SK-N-SH (cell line): ENCODE measurements around the gene BBLN. TPM values are rescaled to one million over a fixed set of nuclear protein-coding genes. Genes with fewer than 3 reads are reported as not detected.
A peak's percentile ranks its signal among the peaks of the same experiment; 100 is the strongest.

Source experiments
- CTCF ChIA-PET: fragments of 300-600, 350-600 bp; formaldehyde crosslinking; extraction: SDS; loops from one replicate; lab custom pipeline; 2021; lab: Yijun Ruan, JAX
- POLR2A ChIA-PET: fragments of 350-600 bp; sonication (Branson Sonifier 250); formaldehyde crosslinking; extraction: SDS; loops from one replicate; lab custom pipeline; 2020; ENCODE audit warnings: antibody characterized with exemption, inconsistent platforms; lab: Yijun Ruan, JAX
- DNase-seq: peaks from one replicate; pipeline ENCODE4 v3.0.0; 2012
- H2AFZ ChIP-seq: fragments of 200-600 bp; sonication (generic); 2 replicates; pipeline ENCODE4 v1.8.1; 2016; ENCODE audit warnings: antibody characterized with exemption, mild to moderate bottlenecking, low read depth
- H3F3A ChIP-seq: fragments of 200-600 bp; sonication (generic); replicated peaks from 2 replicates; pipeline ENCODE3; 2016; ENCODE audit warnings: antibody characterized with exemption, mild to moderate bottlenecking; ENCODE audit not compliant: insufficient read depth
- H3K27ac ChIP-seq, 2 experiments: fragments of 200-500 bp in 1 of 2; fragments of 200-600 bp in 1 of 2; sonication (Bioruptor generic) in 1 of 2; sonication (generic), shearing (Covaris generic) in 1 of 2; 2 replicates each; pipeline versions ENCODE4 v1.5.1 to v1.6.1; 2014 to 2016; ENCODE audit warnings: low read depth in 2 of 2, inconsistent platforms in 1 of 2, low read length in 1 of 2, mild to moderate bottlenecking in 1 of 2, mixed read lengths in 1 of 2
- H3K27me3 ChIP-seq: fragments of 200-600 bp; sonication (generic), shearing (Covaris generic); 2 replicates; pipeline ENCODE4 v1.6.1; 2016; ENCODE audit warnings: mixed run types; ENCODE audit not compliant: insufficient read depth
- H3K36me3 ChIP-seq, 2 experiments: fragments of 200-500 bp in 1 of 2; fragments of 200-600 bp in 1 of 2; sonication (Bioruptor generic) in 1 of 2; sonication (generic) in 1 of 2; replicated peaks in 1 of 2; 2 replicates each; pipeline versions ENCODE3 to v1.5.1; 2014 to 2016; ENCODE audit warnings: low read length in 1 of 2, mild to moderate bottlenecking in 1 of 2; ENCODE audit not compliant: insufficient read depth in 2 of 2, control insufficient read depth in 1 of 2
- H3K4me1 ChIP-seq, 2 experiments: fragments of 200-500 bp in 1 of 2; fragments of 200-600 bp in 1 of 2; sonication (Bioruptor generic) in 1 of 2; sonication (generic), shearing (Covaris generic) in 1 of 2; 2 replicates each; pipeline versions ENCODE4 v1.5.1 to v1.6.1; 2014 to 2016; ENCODE audit warnings: low read depth in 1 of 2, low read length in 1 of 2, mixed run types in 1 of 2; ENCODE audit not compliant: insufficient read depth in 2 of 2, control insufficient read depth in 1 of 2
- H3K4me2 ChIP-seq: fragments of 200-600 bp; sonication (generic), shearing (Covaris generic); 2 replicates; pipeline ENCODE4 v1.6.1; 2017; ENCODE audit warnings: mixed run types
- H3K4me3 ChIP-seq, 2 experiments: fragments of 200-500 bp in 1 of 2; fragments of 200-600 bp in 1 of 2; sonication (Bioruptor generic) in 1 of 2; sonication (generic), shearing (Covaris generic) in 1 of 2; 2 replicates each; pipeline versions ENCODE4 v1.5.1 to v1.8.1; 2014 to 2016; ENCODE audit warnings: low read depth in 2 of 2, inconsistent platforms in 1 of 2, low read length in 1 of 2, mild to moderate bottlenecking in 1 of 2, mixed read lengths in 1 of 2, moderate library complexity in 1 of 2
- H3K79me2 ChIP-seq: fragments of 200-600 bp; sonication (generic); 2 replicates; pipeline ENCODE4 v1.8.1; 2017; ENCODE audit warnings: mild to moderate bottlenecking; ENCODE audit not compliant: insufficient read depth
- H3K9ac ChIP-seq: fragments of 200-600 bp; sonication (generic); 2 replicates; pipeline ENCODE4 v1.6.1; 2017; ENCODE audit warnings: mixed run types
- H3K9me2 ChIP-seq: fragments of 200-600 bp; sonication (generic); 2 replicates; pipeline ENCODE4 v1.6.1; 2017; ENCODE audit warnings: mixed run types
- H3K9me3 ChIP-seq: fragments of 200-600 bp; sonication (generic); 2 replicates; pipeline ENCODE4 v1.6.1; 2017; ENCODE audit warnings: mixed run types, mild to moderate bottlenecking, moderate library complexity
- H4K20me1 ChIP-seq: fragments of 200-600 bp; sonication (generic); 2 replicates; pipeline ENCODE4 v1.6.1; 2017; ENCODE audit warnings: mild to moderate bottlenecking, mixed run types; ENCODE audit not compliant: insufficient read depth
- CTCF ChIP-seq: fragments of 200-600 bp; sonication (generic); IDR thresholded peaks from 2 replicates; pipeline ENCODE4 v1.6.1; 2017; ENCODE audit warnings: antibody characterized with exemption, mild to moderate bottlenecking, moderate library complexity
- ELF1 ChIP-seq: IDR thresholded peaks from 2 replicates; pipeline ENCODE4 v1.4.0; 2012
- FOXJ3 ChIP-seq: sonication (generic); formaldehyde crosslinking; IDR thresholded peaks from 2 replicates; pipeline ENCODE4 v1.5.1; 2020; ENCODE audit warnings: mild to moderate bottlenecking, missing genetic modification reagents
- SIN3A ChIP-seq: IDR thresholded peaks from 2 replicates; pipeline ENCODE4 v1.6.1; 2012; ENCODE audit warnings: low read depth, mild to moderate bottlenecking, low read length, moderate library complexity, borderline replicate concordance
- TCF12 ChIP-seq: IDR thresholded peaks from 2 replicates; pipeline ENCODE4 v1.4.0; 2012
- WGBS: methylation state at CpG from one replicate; pipeline ENCODE4 v1.1.6; 2017; ENCODE audit warnings: low lambda C conversion rate; 5-methylcytosine and 5-hydroxymethylcytosine counted together
- polyA plus RNA-seq, 3 experiments: library from polyadenylated mRNA; depleted of rRNA; stranded (reverse); fragments of >200 nt; gene quantifications; 2 replicates each; pipeline ENCODE4 v1.2.3, GENCODE V29; 2012
- TF ChIP-seq, protein P1 (sequence below): IDR thresholded peaks from 2 replicates; pipeline ENCODE4 v1.6.1; 2012; ENCODE audit warnings: mild to moderate bottlenecking, low read depth, low read length, moderate library complexity

BBLN gene
- polyA plus RNA-seq, 1 of the 3 experiments (the other 2 are of a cell fraction): 109 TPM

DNA sequence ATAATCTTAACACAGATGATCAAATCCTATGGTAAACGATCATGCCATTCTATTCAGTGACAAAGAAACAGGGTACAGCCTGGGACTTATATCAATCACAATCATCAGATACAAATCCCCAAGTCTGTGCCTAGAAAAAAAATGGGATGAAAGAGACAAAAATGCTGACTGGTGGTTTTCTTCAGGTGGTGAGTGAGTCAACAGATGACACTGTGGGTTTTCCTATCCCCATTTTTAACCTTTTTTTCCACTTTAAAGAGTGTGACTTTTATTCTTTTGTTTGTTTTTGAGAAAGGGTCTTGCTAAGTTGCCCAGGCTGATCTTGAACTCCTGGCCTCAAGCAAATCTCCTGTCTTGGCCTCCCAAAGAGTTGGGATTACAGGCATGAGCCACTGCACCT is 28.1 kb downstream of the BBLN start:
- POLR2A ChIA-PET: no interaction called here
- WGBS: 39% methylated on average over 1 of the region's 1 CpG

GRCh38 chr9:128190013-128190412 is 29.9 kb downstream of the BBLN start:
- Histone ChIP-seq H3K4me3 (peak overlapping the region in 1 of 2 experiments; percentile 94; a peak in 2 of 4 replicates), H3K4me2 (peak overlapping the region; percentile 89)
- 100% methylated on average over 1 of the region's 2 CpGs for WGBS

More for the DNA sequence above, 28.1 kb downstream of the BBLN start:
- CTCF ChIA-PET: no interaction called here
- Histone ChIP-seq H3K36me3 (peaks cover 19 to 36% of the 10 kb centered on the region in 2 experiments), H3K4me2 (no peak overlapping the region), H3K9me3 (no peaks in the 10 kb centered on the region), H2AFZ (no peak overlapping the region), H3K27me3 (no peaks in the 10 kb centered on the region), H3K79me2 (peaks cover 36% of the 10 kb centered on the region), H3F3A (peaks cover 11% of the 10 kb centered on the region), H3K27ac (no peak overlapping the region)
- TF ChIP-seq TCF12 (no peak), SIN3A (no peak), CTCF (no peak), ELF1 (no peak)
- TF ChIP-seq, protein P1, sequence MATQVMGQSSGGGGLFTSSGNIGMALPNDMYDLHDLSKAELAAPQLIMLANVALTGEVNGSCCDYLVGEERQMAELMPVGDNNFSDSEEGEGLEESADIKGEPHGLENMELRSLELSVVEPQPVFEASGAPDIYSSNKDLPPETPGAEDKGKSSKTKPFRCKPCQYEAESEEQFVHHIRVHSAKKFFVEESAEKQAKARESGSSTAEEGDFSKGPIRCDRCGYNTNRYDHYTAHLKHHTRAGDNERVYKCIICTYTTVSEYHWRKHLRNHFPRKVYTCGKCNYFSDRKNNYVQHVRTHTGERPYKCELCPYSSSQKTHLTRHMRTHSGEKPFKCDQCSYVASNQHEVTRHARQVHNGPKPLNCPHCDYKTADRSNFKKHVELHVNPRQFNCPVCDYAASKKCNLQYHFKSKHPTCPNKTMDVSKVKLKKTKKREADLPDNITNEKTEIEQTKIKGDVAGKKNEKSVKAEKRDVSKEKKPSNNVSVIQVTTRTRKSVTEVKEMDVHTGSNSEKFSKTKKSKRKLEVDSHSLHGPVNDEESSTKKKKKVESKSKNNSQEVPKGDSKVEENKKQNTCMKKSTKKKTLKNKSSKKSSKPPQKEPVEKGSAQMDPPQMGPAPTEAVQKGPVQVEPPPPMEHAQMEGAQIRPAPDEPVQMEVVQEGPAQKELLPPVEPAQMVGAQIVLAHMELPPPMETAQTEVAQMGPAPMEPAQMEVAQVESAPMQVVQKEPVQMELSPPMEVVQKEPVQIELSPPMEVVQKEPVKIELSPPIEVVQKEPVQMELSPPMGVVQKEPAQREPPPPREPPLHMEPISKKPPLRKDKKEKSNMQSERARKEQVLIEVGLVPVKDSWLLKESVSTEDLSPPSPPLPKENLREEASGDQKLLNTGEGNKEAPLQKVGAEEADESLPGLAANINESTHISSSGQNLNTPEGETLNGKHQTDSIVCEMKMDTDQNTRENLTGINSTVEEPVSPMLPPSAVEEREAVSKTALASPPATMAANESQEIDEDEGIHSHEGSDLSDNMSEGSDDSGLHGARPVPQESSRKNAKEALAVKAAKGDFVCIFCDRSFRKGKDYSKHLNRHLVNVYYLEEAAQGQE: no peak
- TF ChIP-seq, all 33 proteins: peak for 0
- DNase-seq: no peak
- H3K4me3 ChIP-seq: no peak overlapping the region
- no peak overlapping the region for H3K9ac ChIP-seq
- H4K20me1 ChIP-seq: no peaks in the 10 kb centered on the region
- H3K4me1 ChIP-seq: peaks cover 5 to 11% of the 10 kb centered on the region in 2 experiments; a peak in 2 of 4 replicates
- no peaks in the 10 kb centered on the region for H3K9me2 ChIP-seq

More at GRCh38 chr9:128190013-128190412, 29.9 kb downstream of the BBLN start:
- Histone ChIP-seq H3K9me2 (no peaks in the 10 kb centered on the region), H3K27ac (no peak overlapping the region), H3K9ac (peak overlapping the region; percentile 96; the same call in 1 of the 2 replicates), H3K4me1 (peaks cover 5 to 11% of the 10 kb centered on the region in 2 experiments; a peak in 2 of 4 replicates), H3F3A (peaks cover 11% of the 10 kb centered on the region), H4K20me1 (no peaks in the 10 kb centered on the region), H3K79me2 (peaks cover 36% of the 10 kb centered on the region), H3K9me3 (no peaks in the 10 kb centered on the region), H2AFZ (no peak overlapping the region), H3K36me3 (peaks cover 13 to 32% of the 10 kb centered on the region in 2 experiments), H3K27me3 (no peaks in the 10 kb centered on the region)
- ChIA-PET POLR2A (interaction anchor here (1.1 to 1.6 kb wide), 2 partner anchors 11 to 55 kb away, joined by 3 to 5 read pairs; no protein-coding TSS in a partner anchor), CTCF (interaction anchor here (0.7 to 3.4 kb wide), 13 partner anchors 9 to 319 kb away, joined by 3 to 18 read pairs (median 4); partner anchors contain the start of genes BBLN and DNM1)
- no peak for TF ChIP-seq CTCF
- no peak for TF ChIP-seq FOXJ3 (CRISPR knock-in tag)
- TF ChIP-seq ELF1: no peak
- DNase-seq: no peak
